ENCODE measurements around the gene GPR32. TPM values are rescaled to one million over a fixed set of nuclear protein-coding genes. Genes with fewer than 3 reads are reported as not detected.

GPR32 gene
- total RNA-seq, 1 donor from 2014 or later: not detected

GRCh38 chr19:50821248-50821612, 51.0 kb downstream of the GPR32 start:
- peaks cover 83% of the 10 kb centered on the region for H3K27me3 Mint-ChIP-seq
- no peak for DNase-seq (ENCODE audit: low spot score, unreplicated experiment)
- no peak overlapping the region for H3K27ac Mint-ChIP-seq
- no peaks in the 10 kb centered on the region for H3K36me3 Mint-ChIP-seq (ENCODE audit: insufficient read depth)
- TF ChIP-seq, protein P1, sequence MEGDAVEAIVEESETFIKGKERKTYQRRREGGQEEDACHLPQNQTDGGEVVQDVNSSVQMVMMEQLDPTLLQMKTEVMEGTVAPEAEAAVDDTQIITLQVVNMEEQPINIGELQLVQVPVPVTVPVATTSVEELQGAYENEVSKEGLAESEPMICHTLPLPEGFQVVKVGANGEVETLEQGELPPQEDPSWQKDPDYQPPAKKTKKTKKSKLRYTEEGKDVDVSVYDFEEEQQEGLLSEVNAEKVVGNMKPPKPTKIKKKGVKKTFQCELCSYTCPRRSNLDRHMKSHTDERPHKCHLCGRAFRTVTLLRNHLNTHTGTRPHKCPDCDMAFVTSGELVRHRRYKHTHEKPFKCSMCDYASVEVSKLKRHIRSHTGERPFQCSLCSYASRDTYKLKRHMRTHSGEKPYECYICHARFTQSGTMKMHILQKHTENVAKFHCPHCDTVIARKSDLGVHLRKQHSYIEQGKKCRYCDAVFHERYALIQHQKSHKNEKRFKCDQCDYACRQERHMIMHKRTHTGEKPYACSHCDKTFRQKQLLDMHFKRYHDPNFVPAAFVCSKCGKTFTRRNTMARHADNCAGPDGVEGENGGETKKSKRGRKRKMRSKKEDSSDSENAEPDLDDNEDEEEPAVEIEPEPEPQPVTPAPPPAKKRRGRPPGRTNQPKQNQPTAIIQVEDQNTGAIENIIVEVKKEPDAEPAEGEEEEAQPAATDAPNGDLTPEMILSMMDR (IDR thresholded peaks at IDR 0.05; ENCODE audit: unreplicated experiment): no peak
- H3K9me3 Mint-ChIP-seq (ENCODE audit: low read depth): peaks cover 4% of the 10 kb centered on the region
- H3K4me1 Mint-ChIP-seq (ENCODE audit: low read depth): peaks cover 6% of the 10 kb centered on the region
- no peak overlapping the region for H3K4me3 Mint-ChIP-seq (ENCODE audit: low read depth)

Other genes starting within 250 kb of the GPR32 start
- 1.0 and 1.2 TPM in 2 replicates for gene LRRC4B, start 202.0 kb upstream of the GPR32 start, total RNA-seq
- gene SYT3, start 130.6 kb upstream of the GPR32 start, total RNA-seq: 0.91 and 1.8 TPM in 2 replicates
- gene C19orf81, start 121.0 kb upstream of the GPR32 start, total RNA-seq: 5.6 and 8.6 TPM in 2 replicates
- 0.20 and 0.36 TPM in 2 replicates for gene SHANK1, start 50.7 kb upstream of the GPR32 start, total RNA-seq
- 4.7 and 5.4 TPM in 2 replicates for gene CLEC11A, start 47.1 kb upstream of the GPR32 start, total RNA-seq
- gene ACP4, start 20.0 kb downstream of the GPR32 start, total RNA-seq: not detected in 2 replicates
- not detected in 2 replicates for gene KLK1, start 53.3 kb downstream of the GPR32 start, total RNA-seq
- gene KLK15, start 63.1 kb downstream of the GPR32 start, total RNA-seq: not detected in 2 replicates
- not detected in 2 replicates for gene KLK3, start 84.5 kb downstream of the GPR32 start, total RNA-seq
- not detected in 2 replicates for gene KLK2, start 103.0 kb downstream of the GPR32 start, total RNA-seq
- not detected in 2 replicates for gene KLK4, start 140.9 kb downstream of the GPR32 start, total RNA-seq
- gene KLK5, start 182.6 kb downstream of the GPR32 start, total RNA-seq: not detected in 2 replicates
- 0.62 and 1.2 TPM in 2 replicates for gene KLK6, start 199.1 kb downstream of the GPR32 start, total RNA-seq
- not detected in 2 replicates for gene KLK7, start 213.5 kb downstream of the GPR32 start, total RNA-seq
- gene KLK8, start 231.1 kb downstream of the GPR32 start, total RNA-seq: not detected in 2 replicates
- gene KLK10, start 249.2 kb downstream of the GPR32 start, total RNA-seq: not detected in 2 replicates